ENCODE results near the gene MS4A13.
"Not testable (repeated sequence)": the region's sequence is repeated elsewhere in the genome, so short reads cannot be mapped to it uniquely, and the experiment has no call there.

MS4A13 gene

DNA sequence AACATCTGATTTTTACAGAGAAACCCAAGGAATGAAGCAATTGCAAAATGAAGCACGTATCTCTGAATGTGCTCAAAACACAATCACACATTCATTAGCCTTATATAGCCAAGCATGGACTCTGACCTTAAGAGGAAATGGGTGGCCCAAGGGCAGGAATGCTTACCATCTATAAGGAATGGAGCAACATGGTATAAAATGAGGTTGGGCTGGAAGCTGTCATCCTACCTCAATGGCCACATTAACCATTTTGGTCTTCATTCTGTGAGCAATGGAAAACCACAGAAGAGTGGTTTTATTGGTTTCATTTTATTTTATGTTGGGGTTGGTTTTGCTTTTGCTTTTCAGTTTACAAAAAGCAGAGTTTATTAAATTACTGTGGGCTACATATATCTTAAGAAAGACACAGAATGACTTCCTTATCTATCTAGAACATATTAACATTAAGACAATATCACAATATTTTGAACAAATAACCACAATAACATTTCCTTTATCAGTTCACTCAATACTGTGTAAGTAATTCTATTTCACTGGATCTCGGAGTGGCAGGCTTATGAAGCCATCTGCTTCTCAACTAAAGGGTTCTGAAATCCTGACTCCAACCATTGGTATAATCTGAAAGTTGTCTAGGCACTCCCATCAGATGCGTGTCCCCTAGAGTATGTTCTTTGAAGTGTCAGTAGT is 10.8 kb upstream of the MS4A13 start:
- no peak for DNase-seq (ENCODE audit: low spot score)
- TF ChIP-seq, protein P1, sequence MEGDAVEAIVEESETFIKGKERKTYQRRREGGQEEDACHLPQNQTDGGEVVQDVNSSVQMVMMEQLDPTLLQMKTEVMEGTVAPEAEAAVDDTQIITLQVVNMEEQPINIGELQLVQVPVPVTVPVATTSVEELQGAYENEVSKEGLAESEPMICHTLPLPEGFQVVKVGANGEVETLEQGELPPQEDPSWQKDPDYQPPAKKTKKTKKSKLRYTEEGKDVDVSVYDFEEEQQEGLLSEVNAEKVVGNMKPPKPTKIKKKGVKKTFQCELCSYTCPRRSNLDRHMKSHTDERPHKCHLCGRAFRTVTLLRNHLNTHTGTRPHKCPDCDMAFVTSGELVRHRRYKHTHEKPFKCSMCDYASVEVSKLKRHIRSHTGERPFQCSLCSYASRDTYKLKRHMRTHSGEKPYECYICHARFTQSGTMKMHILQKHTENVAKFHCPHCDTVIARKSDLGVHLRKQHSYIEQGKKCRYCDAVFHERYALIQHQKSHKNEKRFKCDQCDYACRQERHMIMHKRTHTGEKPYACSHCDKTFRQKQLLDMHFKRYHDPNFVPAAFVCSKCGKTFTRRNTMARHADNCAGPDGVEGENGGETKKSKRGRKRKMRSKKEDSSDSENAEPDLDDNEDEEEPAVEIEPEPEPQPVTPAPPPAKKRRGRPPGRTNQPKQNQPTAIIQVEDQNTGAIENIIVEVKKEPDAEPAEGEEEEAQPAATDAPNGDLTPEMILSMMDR (IDR thresholded peaks at IDR 0.05; ENCODE audit: extremely low read depth, insufficient read depth, missing control alignments): no peak
- in situ Hi-C loops (cut with MboI; ENCODE audit: low pct_unique_long_range_greater_than_20kb, low sequenced_read_pairs, unreplicated experiment): no loop called here

DNA sequence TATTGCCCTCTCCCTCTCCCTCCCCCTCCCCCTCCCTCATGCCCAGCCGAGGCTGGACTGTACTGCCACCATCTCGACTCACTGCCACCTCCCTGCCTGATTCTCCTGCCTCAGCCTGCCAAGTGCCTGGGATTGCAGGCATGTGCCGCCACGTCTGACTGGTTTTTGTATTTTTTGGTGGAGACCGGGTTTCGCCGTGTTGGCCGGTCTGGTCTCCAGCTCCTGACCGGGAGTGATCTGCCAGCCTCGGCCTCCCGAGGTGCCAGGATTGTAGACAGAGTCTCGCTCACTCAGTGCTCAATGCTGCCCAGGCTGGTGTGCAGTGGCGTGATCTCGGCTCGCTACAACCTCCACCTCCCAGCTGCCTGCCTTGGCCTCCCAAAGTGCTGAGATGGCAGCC is 5.6 kb upstream of the MS4A13 start:
- in situ Hi-C loops (cut with MboI; ENCODE audit: low pct_unique_long_range_greater_than_20kb, low sequenced_read_pairs, unreplicated experiment); DNase-seq (ENCODE audit: low spot score): not testable (repeated sequence)

DNA sequence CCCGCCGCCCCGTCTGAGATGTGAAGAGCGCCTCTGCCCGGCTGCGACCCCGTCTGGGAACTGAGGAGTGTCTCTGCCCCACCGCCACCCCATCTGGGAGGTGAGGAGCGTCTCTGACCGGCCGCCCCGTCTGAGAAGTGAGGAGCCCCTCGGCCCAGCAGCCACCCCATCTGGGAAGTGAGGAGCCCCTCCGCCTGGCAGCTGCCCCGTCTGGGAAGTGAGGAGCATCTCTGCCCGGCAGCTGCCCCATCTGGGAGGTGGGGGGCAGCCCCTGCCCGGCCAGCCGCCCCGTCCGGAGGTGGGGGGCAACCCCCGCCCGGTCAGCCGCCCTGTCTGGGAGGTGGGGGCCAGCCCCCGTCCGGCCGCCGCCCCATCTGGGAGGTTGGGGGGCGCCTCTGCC is 5.0 kb upstream of the MS4A13 start:
- DNase-seq (ENCODE audit: low spot score); in situ Hi-C loops (cut with MboI; ENCODE audit: low pct_unique_long_range_greater_than_20kb, low sequenced_read_pairs, unreplicated experiment): not testable (repeated sequence)

DNA sequence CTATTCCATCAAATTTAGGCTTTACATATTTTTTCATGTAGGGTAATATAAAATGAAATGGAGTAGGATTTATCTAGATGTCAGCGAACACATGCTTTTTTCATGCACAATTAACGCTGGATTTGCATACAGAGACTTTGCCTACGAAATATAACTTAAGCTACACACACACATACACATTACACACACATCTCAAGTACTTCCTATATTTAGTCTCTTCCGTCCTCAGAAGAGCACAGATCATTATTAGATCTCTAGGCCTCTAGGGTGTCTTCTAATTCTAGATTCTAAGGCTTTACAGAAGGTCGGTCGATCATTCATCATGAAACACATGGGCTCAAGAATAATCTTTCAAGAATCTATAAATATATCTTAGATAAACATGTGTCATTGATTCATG is 3.8 kb upstream of the MS4A13 start:
- TF ChIP-seq, protein P1 (IDR thresholded peaks at IDR 0.05; ENCODE audit: extremely low read depth, insufficient read depth, missing control alignments): no peak
- DNase-seq (ENCODE audit: low spot score): peak; percentile 25
- in situ Hi-C loops (cut with MboI; ENCODE audit: low pct_unique_long_range_greater_than_20kb, low sequenced_read_pairs, unreplicated experiment): no loop called here

DNA sequence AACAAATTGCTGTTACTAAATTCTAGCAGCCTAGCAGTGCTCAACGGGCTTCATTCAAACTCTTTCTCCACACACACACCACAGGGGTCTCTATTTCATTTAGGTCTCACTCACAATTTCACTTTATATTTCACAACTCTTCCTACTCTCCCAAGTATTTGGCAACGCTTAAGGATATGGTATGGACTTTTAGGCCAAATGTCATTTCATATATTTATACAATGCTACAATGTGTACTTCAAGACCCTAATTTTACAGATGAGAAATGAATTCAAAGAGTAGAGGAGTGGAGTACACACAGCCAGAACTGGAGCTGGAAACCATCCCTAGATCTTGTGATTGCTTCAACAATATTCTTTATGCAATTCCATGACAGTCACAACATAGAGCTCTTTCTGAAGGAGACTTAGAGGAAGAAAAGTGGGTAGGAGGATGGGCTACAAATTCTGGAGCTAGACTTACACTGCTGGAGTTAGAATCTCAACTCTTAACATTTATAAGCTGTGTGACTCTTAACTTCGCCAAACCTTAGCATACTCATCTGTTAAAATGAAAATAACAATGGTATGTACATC is 2.5 kb upstream of the MS4A13 start:
- DNase-seq (ENCODE audit: low spot score): no peak
- in situ Hi-C loops (cut with MboI; ENCODE audit: low pct_unique_long_range_greater_than_20kb, low sequenced_read_pairs, unreplicated experiment): no loop called here
- TF ChIP-seq, protein P1 (IDR thresholded peaks at IDR 0.05; ENCODE audit: extremely low read depth, insufficient read depth, missing control alignments): no peak

DNA sequence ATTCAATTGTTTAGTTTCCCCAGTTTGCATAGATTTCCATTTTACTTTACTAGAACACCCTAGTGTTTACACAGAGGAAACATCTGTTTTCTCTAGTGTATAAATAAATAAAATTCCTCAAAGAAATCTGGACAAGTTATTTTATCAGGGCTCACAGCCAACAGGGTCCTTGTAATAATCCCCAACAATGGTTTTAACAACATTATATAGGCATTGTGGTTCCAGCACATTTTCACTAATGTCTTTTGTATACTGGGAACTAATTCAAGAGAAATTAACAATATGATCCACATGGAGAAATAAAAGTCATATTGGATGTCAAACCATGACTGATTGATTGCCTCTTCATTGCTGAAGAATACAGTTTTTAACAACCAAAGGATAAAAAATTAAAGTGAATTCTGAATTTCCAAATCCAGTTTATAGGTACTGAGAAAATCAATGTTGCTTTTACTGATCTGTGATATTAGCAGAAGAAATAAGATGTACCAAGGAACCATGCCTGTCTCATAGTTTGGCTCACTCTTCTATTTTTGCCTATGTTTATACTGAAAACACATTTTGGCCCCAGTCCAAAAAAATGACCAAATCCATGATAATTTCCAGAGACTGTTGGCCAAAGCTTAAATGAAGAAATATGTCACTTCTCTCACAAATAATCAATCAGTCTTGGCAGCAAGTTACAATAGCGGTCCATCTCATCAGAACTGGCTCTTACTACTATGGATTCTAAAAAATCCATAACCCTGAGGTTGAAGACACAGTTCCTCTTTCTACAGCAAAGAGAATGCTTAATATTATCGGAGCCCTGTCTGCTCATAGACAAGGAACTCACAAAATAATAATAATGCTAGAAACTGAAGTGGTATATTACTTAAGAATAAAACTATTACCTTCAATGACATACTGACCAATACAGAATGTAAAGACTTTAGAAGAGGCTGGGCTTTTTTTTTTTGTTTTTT is 1.4 kb upstream of the MS4A13 start:
- DNase-seq (ENCODE audit: low spot score): no peak
- in situ Hi-C loops (cut with MboI; ENCODE audit: low pct_unique_long_range_greater_than_20kb, low sequenced_read_pairs, unreplicated experiment): no loop called here
- TF ChIP-seq, protein P1 (IDR thresholded peaks at IDR 0.05; ENCODE audit: extremely low read depth, insufficient read depth, missing control alignments): no peak

DNA sequence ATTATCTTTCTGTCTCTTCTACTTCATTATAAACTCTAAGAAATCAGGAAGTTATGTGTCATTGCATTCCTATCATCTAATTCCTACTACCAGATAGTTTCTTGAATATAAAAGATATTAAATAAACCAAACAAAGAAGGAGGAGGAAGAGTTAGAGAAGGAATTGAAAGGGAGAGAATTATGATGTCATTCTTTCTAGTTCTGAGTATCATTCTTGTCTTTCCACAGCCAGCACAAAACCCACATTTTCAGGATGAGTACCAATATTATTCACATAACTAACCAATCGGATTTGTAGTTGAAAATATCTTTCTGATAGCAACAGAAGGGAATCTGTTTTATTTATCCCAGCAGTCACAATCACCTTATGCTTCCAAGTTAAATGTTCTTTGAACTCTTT is 13.3 kb downstream of the MS4A13 start:
- in situ Hi-C loops (cut with MboI; ENCODE audit: low pct_unique_long_range_greater_than_20kb, low sequenced_read_pairs, unreplicated experiment): no loop called here
- peak; percentile 18 for DNase-seq (ENCODE audit: low spot score)
- TF ChIP-seq, protein P1 (IDR thresholded peaks at IDR 0.05; ENCODE audit: extremely low read depth, insufficient read depth, missing control alignments): no peak
